ENCODE measurements around the gene ANKLE2.
A peak's percentile ranks its signal among the peaks of the same experiment; 100 is the strongest.

The ANKLE2 gene

DNA sequence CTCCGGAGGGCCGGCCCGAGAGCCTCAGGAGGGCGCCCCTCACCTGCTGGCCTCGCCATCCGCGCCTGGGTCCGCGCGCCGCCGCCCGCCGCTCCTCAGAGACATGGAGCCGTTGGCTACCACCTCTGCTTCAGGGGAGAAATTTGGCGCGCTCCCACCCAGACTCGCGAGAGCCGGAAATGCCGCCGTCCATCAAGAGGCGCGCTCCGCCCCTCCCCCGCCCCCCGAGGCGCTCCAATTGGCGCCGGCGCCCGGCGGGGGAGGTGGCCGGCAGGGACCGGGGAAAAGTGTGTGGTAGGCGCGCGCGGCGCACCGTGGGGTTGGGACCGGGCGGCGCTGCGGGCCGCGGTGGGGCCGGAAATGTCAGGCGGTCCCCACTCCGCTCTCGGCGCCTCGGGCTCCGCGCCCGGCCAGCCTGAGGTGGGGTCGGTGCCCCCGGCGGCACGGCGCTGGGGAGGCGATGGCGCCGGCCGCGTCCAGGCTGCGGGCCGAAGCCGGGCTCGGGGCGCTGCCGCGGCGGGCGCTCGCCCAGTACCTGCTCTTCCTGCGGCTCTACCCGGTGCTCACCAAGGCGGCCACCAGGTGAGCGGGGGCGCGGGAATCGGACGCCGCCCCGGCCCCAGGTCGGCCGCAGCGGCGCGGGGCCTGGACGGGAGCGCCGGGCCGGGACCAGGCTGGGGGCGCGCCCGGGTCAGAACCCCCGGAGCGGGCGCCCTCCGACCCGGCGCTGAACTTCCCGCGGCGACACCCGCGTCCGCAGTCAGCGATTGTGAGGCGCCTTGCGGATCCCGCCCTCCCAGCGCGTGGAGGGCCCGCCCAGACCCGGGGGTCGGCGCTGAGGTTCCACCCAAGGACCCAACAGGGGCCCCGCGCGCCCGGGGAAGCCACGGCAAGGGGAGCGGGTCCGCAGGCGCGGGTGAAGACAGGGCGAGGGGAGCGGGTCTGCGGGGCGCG is 74.1 kb downstream of the ANKLE2 start, which contains the start of the genes POLE and PXMP2:
Gene POLE, minus strand, starts transcription at position 132 of the 954 bp plus-strand sequence. Its CDS starts 27 bp downstream, at position 105.
Gene PXMP2, plus strand, starts transcription at position 377 of the 954 bp plus-strand sequence. Its CDS starts 84 bp downstream, at position 461.
- H3K36me3 ChIP-seq (ENCODE audit: control insufficient read depth in 2 of 2, insufficient read depth in 2 of 2, low read length in 2 of 2) = peaks cover 0 to 2% of the 10 kb centered on the region in 2 donors
- no peaks in the 10 kb centered on the region for H3K9me3 ChIP-seq (ENCODE audit: control insufficient read depth in 2 of 2, low read length in 2 of 2)
- no peak within 1 kb of the TSS for H3K27ac ChIP-seq (ENCODE audit: low read length)
- peaks cover 17% of the 10 kb centered on the region for H3K4me1 ChIP-seq (ENCODE audit: control insufficient read depth, insufficient read depth, low read length)
- H3K4me3 ChIP-seq (ENCODE audit: low read length in 2 of 2) = peak within 1 kb of the TSS; percentile 49 to 74
- H3K9ac ChIP-seq (ENCODE audit: low read length in 2 of 2) = peak within 1 kb of the TSS; percentile 28 to 42
- H3K27me3 ChIP-seq (ENCODE audit: control insufficient read depth in 1 of 2, insufficient read depth in 2 of 2, low read length in 2 of 2) = no peaks in the 10 kb centered on the region

DNA sequence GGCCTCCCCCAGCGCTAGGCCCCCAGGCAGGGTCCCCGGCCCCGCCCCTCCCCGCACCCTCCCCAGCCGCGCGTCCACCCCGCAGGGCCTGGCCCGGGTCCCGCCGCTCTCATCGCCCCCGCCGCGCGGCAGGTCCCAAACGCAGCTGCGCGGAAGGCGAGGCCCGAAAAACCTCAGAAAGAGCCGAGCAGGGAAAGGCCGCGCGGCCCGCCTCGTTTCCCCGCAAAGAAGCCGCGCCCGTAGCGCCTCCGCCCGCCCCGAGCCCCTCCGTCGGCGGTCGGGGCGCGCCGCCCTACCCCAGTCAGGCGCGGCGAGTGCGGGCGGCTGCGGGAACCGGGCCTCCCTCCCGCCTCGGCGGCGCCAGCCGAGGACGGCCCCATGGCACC is 74.8 kb downstream of the ANKLE2 start:
- H3K4me1 ChIP-seq (ENCODE audit: control insufficient read depth, insufficient read depth, low read length) = peaks cover 17% of the 10 kb centered on the region
- no peaks in the 10 kb centered on the region for H3K27me3 ChIP-seq (ENCODE audit: control insufficient read depth in 1 of 2, insufficient read depth in 2 of 2, low read length in 2 of 2)
- H3K9me3 ChIP-seq (ENCODE audit: control insufficient read depth in 2 of 2, low read length in 2 of 2) = no peaks in the 10 kb centered on the region
- H3K4me3 ChIP-seq (ENCODE audit: low read length in 2 of 2) = peak overlapping the region; percentile 49 to 74
- peak overlapping the region in 1 of 2 donors; percentile 28 for H3K9ac ChIP-seq (ENCODE audit: low read length in 2 of 2)
- peaks cover 0 to 2% of the 10 kb centered on the region in 2 donors for H3K36me3 ChIP-seq (ENCODE audit: control insufficient read depth in 2 of 2, insufficient read depth in 2 of 2, low read length in 2 of 2)
- H3K27ac ChIP-seq (ENCODE audit: low read length) = no peak overlapping the region

DNA sequence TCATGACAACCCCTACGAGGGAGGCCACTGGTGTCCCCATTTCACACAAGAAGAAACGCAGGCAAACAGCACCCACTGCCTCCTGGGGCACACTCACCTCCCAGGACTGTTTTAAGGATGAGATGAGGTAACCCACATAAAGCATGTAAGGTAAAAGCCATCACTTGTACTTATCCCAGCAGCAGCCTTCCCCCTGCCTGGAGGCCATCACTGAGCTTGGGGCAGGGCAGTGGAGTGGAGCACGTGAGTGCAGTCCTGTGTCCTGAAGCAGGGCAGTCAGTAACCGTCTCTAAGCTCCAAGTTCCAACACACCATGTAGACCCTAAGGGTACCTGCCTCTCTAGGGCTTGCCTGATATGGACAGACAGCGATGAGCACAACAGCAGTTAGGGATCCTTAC is 76.2 kb downstream of the ANKLE2 start:
- Histone ChIP-seq H3K36me3 (ENCODE audit: control insufficient read depth in 2 of 2, insufficient read depth in 2 of 2, low read length in 2 of 2) (peaks cover 0 to 2% of the 10 kb centered on the region in 2 donors), H3K4me3 (ENCODE audit: low read length in 2 of 2) (no peak overlapping the region), H3K4me1 (ENCODE audit: control insufficient read depth, insufficient read depth, low read length) (peaks cover 17% of the 10 kb centered on the region), H3K9ac (ENCODE audit: low read length in 2 of 2) (peak overlapping the region in 1 of 2 donors; percentile 36), H3K9me3 (ENCODE audit: control insufficient read depth in 2 of 2, low read length in 2 of 2) (no peaks in the 10 kb centered on the region), H3K27ac (ENCODE audit: low read length) (no peak overlapping the region), H3K27me3 (ENCODE audit: control insufficient read depth in 1 of 2, insufficient read depth in 2 of 2, low read length in 2 of 2) (no peaks in the 10 kb centered on the region)

DNA sequence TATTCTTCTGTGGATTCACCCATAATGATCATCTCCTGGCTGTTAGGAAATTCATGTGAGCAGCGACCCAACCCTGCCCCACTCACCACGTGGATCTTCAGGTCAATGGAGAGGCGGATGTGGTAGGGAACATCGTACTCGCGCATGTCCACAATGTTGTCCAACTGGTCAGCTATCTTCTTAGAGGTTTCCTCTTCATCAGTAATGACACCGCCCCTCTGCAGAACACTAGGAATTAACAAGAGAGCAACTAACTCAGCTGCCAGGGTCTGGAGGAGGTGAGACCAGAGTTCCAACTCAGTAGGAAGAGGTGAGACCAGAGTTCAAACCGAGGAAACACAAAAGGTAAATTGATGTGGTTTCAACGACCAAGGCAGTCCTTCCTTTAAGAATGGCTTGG is 84.1 kb downstream of the ANKLE2 start:
- Histone ChIP-seq H3K9me3 (ENCODE audit: control insufficient read depth in 2 of 2, low read length in 2 of 2) (no peaks in the 10 kb centered on the region), H3K9ac (ENCODE audit: low read length in 2 of 2) (no peak overlapping the region), H3K27me3 (ENCODE audit: control insufficient read depth in 1 of 2, insufficient read depth in 2 of 2, low read length in 2 of 2) (no peaks in the 10 kb centered on the region), H3K36me3 (ENCODE audit: control insufficient read depth in 2 of 2, insufficient read depth in 2 of 2, low read length in 2 of 2) (peaks cover 25 to 33% of the 10 kb centered on the region in 2 donors), H3K27ac (ENCODE audit: low read length) (no peak overlapping the region), H3K4me3 (ENCODE audit: low read length in 2 of 2) (no peak overlapping the region), H3K4me1 (ENCODE audit: control insufficient read depth, insufficient read depth, low read length) (no peaks in the 10 kb centered on the region)

DNA sequence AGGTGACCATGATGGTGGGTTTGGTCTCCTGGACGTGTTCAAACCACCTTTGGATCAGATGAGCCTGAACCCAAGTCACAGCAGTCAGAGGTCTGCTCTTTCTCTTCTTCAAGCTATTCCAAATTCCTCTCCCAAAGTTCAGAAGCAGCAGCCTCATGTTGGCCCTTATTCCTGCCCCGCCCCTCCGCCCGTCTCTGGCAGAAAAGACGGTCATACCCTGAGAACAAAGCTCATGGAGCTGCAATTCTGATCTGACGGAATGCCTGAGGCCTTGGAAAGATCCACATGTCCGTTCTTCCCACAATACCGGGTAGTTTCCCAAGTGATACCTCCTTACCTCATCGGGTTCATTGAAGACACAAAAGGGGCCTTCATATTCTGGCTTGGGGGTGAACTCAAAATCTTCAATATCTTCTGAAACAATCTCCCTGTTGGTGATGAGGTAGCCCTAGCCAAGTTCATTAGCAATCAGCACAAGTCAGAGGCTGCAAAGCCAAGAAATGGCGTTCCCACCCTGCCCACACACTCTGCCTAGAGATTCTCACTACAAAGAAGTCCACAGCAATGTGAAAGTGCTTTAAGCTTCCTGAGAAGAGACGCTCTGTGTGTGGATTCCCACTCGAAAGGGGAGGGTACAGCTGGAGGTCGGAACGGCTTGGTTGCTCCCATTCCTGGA is 85.7 kb downstream of the ANKLE2 start:
- H3K27ac ChIP-seq (ENCODE audit: low read length) = no peak overlapping the region
- no peaks in the 10 kb centered on the region for H3K4me1 ChIP-seq (ENCODE audit: control insufficient read depth, insufficient read depth, low read length)
- no peak overlapping the region for H3K4me3 ChIP-seq (ENCODE audit: low read length in 2 of 2)
- no peaks in the 10 kb centered on the region for H3K9me3 ChIP-seq (ENCODE audit: control insufficient read depth in 2 of 2, low read length in 2 of 2)
- peaks cover 28 to 39% of the 10 kb centered on the region in 2 donors for H3K36me3 ChIP-seq (ENCODE audit: control insufficient read depth in 2 of 2, insufficient read depth in 2 of 2, low read length in 2 of 2)
- no peak overlapping the region for H3K9ac ChIP-seq (ENCODE audit: low read length in 2 of 2)
- no peaks in the 10 kb centered on the region for H3K27me3 ChIP-seq (ENCODE audit: control insufficient read depth in 1 of 2, insufficient read depth in 2 of 2, low read length in 2 of 2)
